HG03064 (cell line): ENCODE data around the gene MEX3D.
"Not testable (repeated sequence)": the region's sequence is repeated elsewhere in the genome, so short reads cannot be mapped to it uniquely, and the experiment has no call there.

Experiments
- ATAC-seq: cut with Tn5 transposase; IDR thresholded peaks from one replicate; pipeline ENCODE4 v1.9.1; 2021; ENCODE audit warnings: low read depth; ENCODE audit not compliant: unreplicated experiment

Gene MEX3D

GRCh38 chr19:1523412-1524286 lies 44.5 kb downstream of the MEX3D start, which contains the start of gene PLK5:
Gene PLK5, plus strand, starts transcription at chr19:1524077. Its CDS starts 2,920 bp downstream, at chr19:1526997.
- ATAC-seq, result no peak

GRCh38 chr19:1522838-1523237 lies 45.3 kb downstream of the MEX3D start:
- no peak for ATAC-seq

GRCh38 chr19:1522061-1522460 lies 46.1 kb downstream of the MEX3D start:
- ATAC-seq, result no peak

GRCh38 chr19:1521636-1522035 lies 46.5 kb downstream of the MEX3D start:
- ATAC-seq, result no peak

GRCh38 chr19:1520203-1520780 lies 47.8 kb downstream of the MEX3D start:
- no peak for ATAC-seq

GRCh38 chr19:1519802-1520201 lies 48.3 kb downstream of the MEX3D start:
- not testable (repeated sequence) for ATAC-seq

GRCh38 chr19:1518471-1518870 lies 49.7 kb downstream of the MEX3D start:
- ATAC-seq, result no peak

GRCh38 chr19:1516395-1516753 lies 51.8 kb downstream of the MEX3D start:
- ATAC-seq, result no peak

- no peak for ATAC-seq
Measured at GRCh38 chr19:1514986-1515721, 53.0 kb downstream of the MEX3D start.

GRCh38 chr19:1514295-1514661 lies 53.8 kb downstream of the MEX3D start:
- ATAC-seq, result no peak

GRCh38 chr19:1513499-1514294 lies 54.4 kb downstream of the MEX3D start:
- no peak for ATAC-seq

- no peak for ATAC-seq
Measured at GRCh38 chr19:1512671-1513498, 55.2 kb downstream of the MEX3D start, which contains the start of gene ADAMTSL5. Gene ADAMTSL5, minus strand, starts transcription at chr19:1513019. Its CDS starts 2,076 bp downstream, at chr19:1510943.

- no peak for ATAC-seq
Measured at GRCh38 chr19:1511318-1512317, 56.5 kb downstream of the MEX3D start.

GRCh38 chr19:1510807-1511206 lies 57.3 kb downstream of the MEX3D start:
- no peak for ATAC-seq

GRCh38 chr19:1510442-1510806 lies 57.7 kb downstream of the MEX3D start:
- ATAC-seq, result no peak

GRCh38 chr19:1509602-1510441 lies 58.3 kb downstream of the MEX3D start:
- ATAC-seq, result no peak

GRCh38 chr19:1508507-1508856 lies 59.6 kb downstream of the MEX3D start:
- ATAC-seq, result no peak
